ENCODE measurements around the gene UBE2E1. TPM values are rescaled to one million over a fixed set of nuclear protein-coding genes. Genes with fewer than 3 reads are reported as not detected.

The UBE2E1 gene
- total and polyA plus RNA-seq, 2 experiments from 2014 or later = 39.9 to 120 TPM

DNA sequence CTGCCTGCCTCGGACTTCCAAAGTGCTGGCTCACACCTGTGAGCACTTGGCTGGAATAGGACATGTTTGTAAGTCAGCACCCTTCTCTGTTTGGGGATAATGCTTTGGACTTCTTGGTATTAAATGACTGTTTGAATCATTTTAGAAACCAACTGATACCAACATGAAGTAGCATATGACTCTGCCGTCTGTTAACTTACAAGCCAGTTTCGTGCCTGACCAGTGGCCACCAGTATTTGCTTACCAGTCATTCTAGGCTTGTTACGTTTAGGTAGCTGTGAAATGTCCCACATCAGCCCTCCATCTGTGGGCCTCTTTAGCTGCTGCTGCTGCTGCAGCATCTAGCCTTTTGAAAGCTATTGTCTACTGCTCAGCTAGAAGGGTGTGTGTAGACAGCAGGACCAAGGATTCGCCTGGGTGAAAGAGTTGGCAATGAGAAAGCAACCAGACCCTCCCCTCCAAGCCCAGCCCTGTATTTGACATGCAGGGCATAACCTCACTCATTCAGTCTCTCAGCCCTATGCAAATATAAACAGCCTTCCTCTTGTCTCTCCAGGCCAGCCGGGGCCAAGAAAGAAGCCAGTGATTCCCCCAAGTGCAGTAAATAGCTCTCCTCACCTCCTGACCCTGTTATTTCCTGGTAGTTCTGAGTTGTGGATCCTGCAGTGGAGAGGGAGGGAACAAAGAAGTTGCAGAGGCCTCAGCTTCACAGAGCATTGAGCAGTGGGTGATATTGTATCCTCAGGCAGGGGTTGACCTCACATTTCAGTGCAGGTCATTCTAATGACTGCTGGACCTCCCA lies 60.0 kb downstream of the UBE2E1 start:
- Histone ChIP-seq H4K20me1 (replicated peaks; ENCODE audit: insufficient read depth) (peaks cover 26% of the 10 kb centered on the region; the same call in 1 of the 2 replicates), H3K79me2 (replicated peaks; ENCODE audit: insufficient read depth) (peaks cover 95% of the 10 kb centered on the region), H3K36me3 (ENCODE audit: insufficient read depth) (no peaks in the 10 kb centered on the region), H3K27me3 (ENCODE audit: insufficient read depth) (no peaks in the 10 kb centered on the region), H3K4me1 (ENCODE audit: insufficient read depth) (peaks cover 22% of the 10 kb centered on the region), H3K27ac (ENCODE audit: low read depth) (peak overlapping the region; percentile 53), H3K4me3 (no peak overlapping the region; the same call in 1 of the 2 replicates), H2AFZ (no peak overlapping the region), H3K9me2 (ENCODE audit: insufficient read depth) (no peaks in the 10 kb centered on the region), H3K4me2 (peak overlapping the region; percentile 61), H3F3A (replicated peaks; ENCODE audit: low read depth) (peaks cover 10% of the 10 kb centered on the region; the same call in 1 of the 2 replicates)
- Mint-ChIP-seq H3K27me3 (ENCODE audit: insufficient read depth, low read depth, poor library complexity) (no peaks in the 10 kb centered on the region), H3K27ac (peak overlapping the region; percentile 70), H3K4me3 (no peak overlapping the region), H3K4me1 (peaks cover 53% of the 10 kb centered on the region), H3K9me3 (no peaks in the 10 kb centered on the region), H3K36me3 (ENCODE audit: low read depth) (peaks cover 19% of the 10 kb centered on the region; the same call in 2 of the 3 replicates)
- ATAC-seq (peak; percentile 88), DNase-seq (ENCODE audit: low spot score) (peak; percentile 67)
- TF ChIP-seq, protein P1, sequence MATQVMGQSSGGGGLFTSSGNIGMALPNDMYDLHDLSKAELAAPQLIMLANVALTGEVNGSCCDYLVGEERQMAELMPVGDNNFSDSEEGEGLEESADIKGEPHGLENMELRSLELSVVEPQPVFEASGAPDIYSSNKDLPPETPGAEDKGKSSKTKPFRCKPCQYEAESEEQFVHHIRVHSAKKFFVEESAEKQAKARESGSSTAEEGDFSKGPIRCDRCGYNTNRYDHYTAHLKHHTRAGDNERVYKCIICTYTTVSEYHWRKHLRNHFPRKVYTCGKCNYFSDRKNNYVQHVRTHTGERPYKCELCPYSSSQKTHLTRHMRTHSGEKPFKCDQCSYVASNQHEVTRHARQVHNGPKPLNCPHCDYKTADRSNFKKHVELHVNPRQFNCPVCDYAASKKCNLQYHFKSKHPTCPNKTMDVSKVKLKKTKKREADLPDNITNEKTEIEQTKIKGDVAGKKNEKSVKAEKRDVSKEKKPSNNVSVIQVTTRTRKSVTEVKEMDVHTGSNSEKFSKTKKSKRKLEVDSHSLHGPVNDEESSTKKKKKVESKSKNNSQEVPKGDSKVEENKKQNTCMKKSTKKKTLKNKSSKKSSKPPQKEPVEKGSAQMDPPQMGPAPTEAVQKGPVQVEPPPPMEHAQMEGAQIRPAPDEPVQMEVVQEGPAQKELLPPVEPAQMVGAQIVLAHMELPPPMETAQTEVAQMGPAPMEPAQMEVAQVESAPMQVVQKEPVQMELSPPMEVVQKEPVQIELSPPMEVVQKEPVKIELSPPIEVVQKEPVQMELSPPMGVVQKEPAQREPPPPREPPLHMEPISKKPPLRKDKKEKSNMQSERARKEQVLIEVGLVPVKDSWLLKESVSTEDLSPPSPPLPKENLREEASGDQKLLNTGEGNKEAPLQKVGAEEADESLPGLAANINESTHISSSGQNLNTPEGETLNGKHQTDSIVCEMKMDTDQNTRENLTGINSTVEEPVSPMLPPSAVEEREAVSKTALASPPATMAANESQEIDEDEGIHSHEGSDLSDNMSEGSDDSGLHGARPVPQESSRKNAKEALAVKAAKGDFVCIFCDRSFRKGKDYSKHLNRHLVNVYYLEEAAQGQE (IDR thresholded peaks at IDR 0.05; ENCODE audit: unreplicated experiment) = no peak
- TF ChIP-seq CTCF (conservative IDR thresholded peaks at IDR 0.05; ENCODE audit: low read depth in 2 of 2) = no peak
- TF ChIP-seq ZNF462 (CRISPR knock-in tag; IDR thresholded peaks at IDR 0.05) = 0 out of 2 replicates have a peak, but pooled peaks have one; percentile 60
- no peak for TF ChIP-seq EZH2 (IDR thresholded peaks at IDR 0.05; ENCODE audit: low read depth, unreplicated experiment)
- TF ChIP-seq, protein P2, sequence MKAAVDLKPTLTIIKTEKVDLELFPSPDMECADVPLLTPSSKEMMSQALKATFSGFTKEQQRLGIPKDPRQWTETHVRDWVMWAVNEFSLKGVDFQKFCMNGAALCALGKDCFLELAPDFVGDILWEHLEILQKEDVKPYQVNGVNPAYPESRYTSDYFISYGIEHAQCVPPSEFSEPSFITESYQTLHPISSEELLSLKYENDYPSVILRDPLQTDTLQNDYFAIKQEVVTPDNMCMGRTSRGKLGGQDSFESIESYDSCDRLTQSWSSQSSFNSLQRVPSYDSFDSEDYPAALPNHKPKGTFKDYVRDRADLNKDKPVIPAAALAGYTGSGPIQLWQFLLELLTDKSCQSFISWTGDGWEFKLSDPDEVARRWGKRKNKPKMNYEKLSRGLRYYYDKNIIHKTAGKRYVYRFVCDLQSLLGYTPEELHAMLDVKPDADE (IDR thresholded peaks at IDR 0.05) = no peak

All from GM23338 (cell line).